ENCODE results near the gene PTPN18. TPM values are rescaled to one million over a fixed set of nuclear protein-coding genes. Genes with fewer than 3 reads are reported as not detected.

Gene PTPN18
- total RNA-seq, 1 experiment from 2014 or later, result 46.5 TPM

GRCh38 chr2:130336877-130337734 lies 18.8 kb upstream of the PTPN18 start:
- ChIA-PET POLR2A (no interaction called here), CTCF (no interaction called here)
- peaks cover 3% of the 10 kb centered on the region; the same call in 1 of the 2 replicates for H3K4me1 ChIP-seq
- no peaks in the 10 kb centered on the region for H3K9me3 ChIP-seq
- H3K27me3 Mint-ChIP-seq (ENCODE audit: insufficient read depth, unreplicated experiment), result peaks cover 2% of the 10 kb centered on the region
- H3K9me3 Mint-ChIP-seq (ENCODE audit: unreplicated experiment), result no peaks in the 10 kb centered on the region
- peak; percentile 74 to 75 for DNase-seq
- H3K36me3 Mint-ChIP-seq (ENCODE audit: insufficient read depth, unreplicated experiment), result peaks cover 40% of the 10 kb centered on the region
- peak overlapping the region; percentile 83 for H3K27ac Mint-ChIP-seq (ENCODE audit: unreplicated experiment)
- TF ChIP-seq, protein P1, sequence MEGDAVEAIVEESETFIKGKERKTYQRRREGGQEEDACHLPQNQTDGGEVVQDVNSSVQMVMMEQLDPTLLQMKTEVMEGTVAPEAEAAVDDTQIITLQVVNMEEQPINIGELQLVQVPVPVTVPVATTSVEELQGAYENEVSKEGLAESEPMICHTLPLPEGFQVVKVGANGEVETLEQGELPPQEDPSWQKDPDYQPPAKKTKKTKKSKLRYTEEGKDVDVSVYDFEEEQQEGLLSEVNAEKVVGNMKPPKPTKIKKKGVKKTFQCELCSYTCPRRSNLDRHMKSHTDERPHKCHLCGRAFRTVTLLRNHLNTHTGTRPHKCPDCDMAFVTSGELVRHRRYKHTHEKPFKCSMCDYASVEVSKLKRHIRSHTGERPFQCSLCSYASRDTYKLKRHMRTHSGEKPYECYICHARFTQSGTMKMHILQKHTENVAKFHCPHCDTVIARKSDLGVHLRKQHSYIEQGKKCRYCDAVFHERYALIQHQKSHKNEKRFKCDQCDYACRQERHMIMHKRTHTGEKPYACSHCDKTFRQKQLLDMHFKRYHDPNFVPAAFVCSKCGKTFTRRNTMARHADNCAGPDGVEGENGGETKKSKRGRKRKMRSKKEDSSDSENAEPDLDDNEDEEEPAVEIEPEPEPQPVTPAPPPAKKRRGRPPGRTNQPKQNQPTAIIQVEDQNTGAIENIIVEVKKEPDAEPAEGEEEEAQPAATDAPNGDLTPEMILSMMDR (IDR thresholded peaks at IDR 0.05; ENCODE audit: insufficient read depth in 1 of 2, low read depth in 1 of 2, low read length in 1 of 2, severe bottlenecking in 1 of 2, unreplicated experiment in 1 of 2), result no peak
- no peaks in the 10 kb centered on the region for H3K27me3 ChIP-seq (replicated peaks; ENCODE audit: control insufficient read depth, insufficient read depth, low read length)
- H3K4me3 ChIP-seq (ENCODE audit: low read depth, low read length), result peak overlapping the region; percentile 32
- intact Hi-C loops (cut with micrococcal nuclease; ENCODE audit: unreplicated experiment), result no loop called here
- peaks cover 13% of the 10 kb centered on the region for H3K4me1 Mint-ChIP-seq (ENCODE audit: low read depth, unreplicated experiment)
- no peaks in the 10 kb centered on the region for H3K36me3 ChIP-seq (ENCODE audit: control insufficient read depth, insufficient read depth, low read length)
- no TSS peak for BruUV-seq (replicated peaks)
- H3K4me3 Mint-ChIP-seq (ENCODE audit: unreplicated experiment), result peak overlapping the region; percentile 70

GRCh38 chr2:130337735-130338325 lies 18.0 kb upstream of the PTPN18 start:
- H3K4me1 ChIP-seq, result peaks cover 3% of the 10 kb centered on the region; the same call in 1 of the 2 replicates
- Mint-ChIP-seq H3K4me3 (ENCODE audit: unreplicated experiment) (peak overlapping the region; percentile 70), H3K27me3 (ENCODE audit: insufficient read depth, unreplicated experiment) (peaks cover 2% of the 10 kb centered on the region), H3K36me3 (ENCODE audit: insufficient read depth, unreplicated experiment) (peaks cover 47% of the 10 kb centered on the region), H3K4me1 (ENCODE audit: low read depth, unreplicated experiment) (peaks cover 13% of the 10 kb centered on the region), H3K9me3 (ENCODE audit: unreplicated experiment) (no peaks in the 10 kb centered on the region), H3K27ac (ENCODE audit: unreplicated experiment) (peak overlapping the region; percentile 83)
- H3K9me3 ChIP-seq, result no peaks in the 10 kb centered on the region
- TF ChIP-seq, protein P1 (IDR thresholded peaks at IDR 0.05; ENCODE audit: insufficient read depth in 1 of 2, low read depth in 1 of 2, low read length in 1 of 2, severe bottlenecking in 1 of 2, unreplicated experiment in 1 of 2), result no peak
- intact Hi-C loops (cut with micrococcal nuclease; ENCODE audit: unreplicated experiment), result no loop called here
- no peaks in the 10 kb centered on the region for H3K27me3 ChIP-seq (replicated peaks; ENCODE audit: control insufficient read depth, insufficient read depth, low read length)
- no peak for DNase-seq
- ChIA-PET POLR2A (no interaction called here), CTCF (no interaction called here)
- H3K36me3 ChIP-seq (ENCODE audit: control insufficient read depth, insufficient read depth, low read length), result no peaks in the 10 kb centered on the region
- no TSS peak for BruUV-seq (replicated peaks)
- H3K4me3 ChIP-seq (ENCODE audit: low read depth, low read length), result peak overlapping the region; percentile 32

DNA sequence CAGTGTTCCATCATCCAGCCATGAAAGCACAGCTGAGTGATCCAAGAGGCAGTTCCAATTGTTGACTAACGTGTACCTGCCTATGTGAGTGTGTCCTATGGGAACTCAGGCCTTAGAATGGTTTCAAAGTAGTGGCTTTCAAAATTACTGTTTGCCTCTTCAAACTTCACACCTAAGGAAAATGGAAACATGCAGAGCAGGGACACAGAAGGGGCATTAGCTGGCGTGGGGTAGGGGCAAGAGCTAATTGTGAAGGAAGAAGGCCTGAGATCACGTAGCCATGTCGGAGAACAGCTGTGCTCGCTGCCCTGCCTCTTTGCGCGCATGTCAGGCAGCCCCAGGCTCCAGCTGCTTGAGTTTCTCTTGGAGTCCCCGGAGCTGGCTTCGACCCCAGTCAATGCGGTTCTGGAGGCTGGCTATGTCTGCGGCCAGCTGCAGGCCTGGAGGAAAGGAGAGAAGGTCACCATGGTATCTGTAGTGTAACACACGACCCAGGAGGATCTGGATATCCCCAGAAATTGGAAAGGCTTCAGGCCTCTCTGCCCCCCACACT lies 17.0 kb upstream of the PTPN18 start:
- H3K36me3 ChIP-seq (ENCODE audit: control insufficient read depth, insufficient read depth, low read length), result no peaks in the 10 kb centered on the region
- H3K27me3 ChIP-seq (replicated peaks; ENCODE audit: control insufficient read depth, insufficient read depth, low read length), result no peaks in the 10 kb centered on the region
- H3K4me1 Mint-ChIP-seq (ENCODE audit: low read depth, unreplicated experiment), result peaks cover 13% of the 10 kb centered on the region
- peaks cover 3% of the 10 kb centered on the region for H3K4me1 ChIP-seq
- ChIA-PET CTCF (interaction anchor here (0.9 kb wide), 1 partner anchor 17 kb away, joined by 3 read pairs; the partner anchor contains the start of gene PTPN18), POLR2A (no interaction called here)
- H3K4me3 ChIP-seq (ENCODE audit: low read depth, low read length), result no peak overlapping the region
- TF ChIP-seq, protein P1 (IDR thresholded peaks at IDR 0.05; ENCODE audit: insufficient read depth in 1 of 2, low read depth in 1 of 2, low read length in 1 of 2, severe bottlenecking in 1 of 2, unreplicated experiment in 1 of 2), result no peak
- no peaks in the 10 kb centered on the region for H3K9me3 Mint-ChIP-seq (ENCODE audit: unreplicated experiment)
- no TSS peak for BruUV-seq (replicated peaks)
- intact Hi-C loops (cut with micrococcal nuclease; ENCODE audit: unreplicated experiment), result no loop called here
- no peaks in the 10 kb centered on the region for H3K9me3 ChIP-seq
- peaks cover 54% of the 10 kb centered on the region for H3K36me3 Mint-ChIP-seq (ENCODE audit: insufficient read depth, unreplicated experiment)
- no peak for DNase-seq
- H3K4me3 Mint-ChIP-seq (ENCODE audit: unreplicated experiment), result no peak overlapping the region
- H3K27me3 Mint-ChIP-seq (ENCODE audit: insufficient read depth, unreplicated experiment), result peaks cover 2% of the 10 kb centered on the region
- H3K27ac Mint-ChIP-seq (ENCODE audit: unreplicated experiment), result no peak overlapping the region

Measured in Caco-2 (cell line).